SU-DHL-6 (cell line): ENCODE data around the gene ICAM4.

Experiments used
- H2AFZ ChIP-seq: fragments of 200-600 bp; sonication (generic); 2 replicates; pipeline ENCODE4 v1.6.1; 2014; ENCODE audit warnings: low read depth, mild to moderate bottlenecking, moderate library complexity, mixed read lengths, antibody characterized with exemption, low read length; ENCODE audit not compliant: severe bottlenecking
- H3F3A ChIP-seq: fragments of 200-600 bp; shearing (Covaris generic); 2 replicates; pipeline ENCODE4 v1.6.0; 2016; ENCODE audit warnings: antibody characterized with exemption, mild to moderate bottlenecking; ENCODE audit not compliant: insufficient read depth
- H3K27ac ChIP-seq: fragments of 200-600 bp; sonication (generic); 2 replicates; pipeline ENCODE4 v1.5.1; 2016; ENCODE audit warnings: low read depth, mild to moderate bottlenecking, low read length, moderate library complexity, mixed read lengths
- H3K27me3 ChIP-seq: fragments of 200-600 bp; sonication (generic), shearing (Covaris generic); 2 replicates; pipeline ENCODE4 v1.6.0; 2014; ENCODE audit warnings: mild to moderate bottlenecking, low read length
- H3K36me3 ChIP-seq: fragments of 200-600 bp; sonication (generic); 2 replicates; pipeline ENCODE4 v1.6.1; 2014; ENCODE audit warnings: mild to moderate bottlenecking, low read length, mixed read lengths
- H3K4me2 ChIP-seq: fragments of 300-600, 200-600 bp; shearing (Covaris generic), sonication (generic); 2 replicates; pipeline ENCODE4 v1.6.0; 2014; ENCODE audit warnings: low read length, low read depth, mild to moderate bottlenecking; ENCODE audit not compliant: poor library complexity, severe bottlenecking
- H3K4me3 ChIP-seq: fragments of 200-600 bp; sonication (generic); 2 replicates; pipeline ENCODE4 v1.5.1; 2014; ENCODE audit warnings: antibody characterized with exemption, low read length, mild to moderate bottlenecking, mixed read lengths; ENCODE audit not compliant: insufficient read depth, poor library complexity, severe bottlenecking
- H3K79me2 ChIP-seq: fragments of 200-600 bp; sonication (generic); 2 replicates; pipeline ENCODE4 v1.6.1; 2014; ENCODE audit warnings: mild to moderate bottlenecking, low read length, moderate library complexity; ENCODE audit not compliant: insufficient read depth
- H3K9ac ChIP-seq: fragments of 200-600 bp; sonication (generic); 2 replicates; pipeline ENCODE4 v1.7.0; 2014; ENCODE audit warnings: mild to moderate bottlenecking, low read length
- H3K9me2 ChIP-seq: fragments of 200-600 bp; sonication (generic); replicated peaks from 2 replicates; pipeline ENCODE4 v1.6.1; 2014; ENCODE audit warnings: low read length; ENCODE audit not compliant: insufficient read depth
- H3K9me3 ChIP-seq: fragments of 200-600 bp; sonication (generic); 2 replicates; pipeline ENCODE4 v1.6.1; 2014; ENCODE audit warnings: low read length, mixed read lengths; ENCODE audit not compliant: insufficient read depth
- H4K20me1 ChIP-seq: fragments of 200-600 bp; sonication (generic); 2 replicates; pipeline ENCODE4 v1.6.1; 2014; ENCODE audit warnings: low read depth, mild to moderate bottlenecking, antibody characterized with exemption, low read length, moderate library complexity, mixed read lengths
- EZH2phosphoT487 ChIP-seq: fragments of 200-600 bp; sonication (generic), shearing (Covaris generic); conservative IDR thresholded peaks from 2 replicates; pipeline ENCODE4 v1.6.1; 2018; ENCODE audit warnings: mild to moderate bottlenecking, antibody characterized with exemption, low read length, moderate library complexity, mixed read lengths
- TF ChIP-seq, protein P1 (sequence below): fragments of 200-600 bp; sonication (generic); IDR thresholded peaks from one replicate; pipeline ENCODE4 v1.5.1; 2017; ENCODE audit warnings: antibody characterized with exemption, mild to moderate bottlenecking, low read length, moderate library complexity; ENCODE audit not compliant: insufficient read depth, poor library complexity, severe bottlenecking

Gene ICAM4

DNA sequence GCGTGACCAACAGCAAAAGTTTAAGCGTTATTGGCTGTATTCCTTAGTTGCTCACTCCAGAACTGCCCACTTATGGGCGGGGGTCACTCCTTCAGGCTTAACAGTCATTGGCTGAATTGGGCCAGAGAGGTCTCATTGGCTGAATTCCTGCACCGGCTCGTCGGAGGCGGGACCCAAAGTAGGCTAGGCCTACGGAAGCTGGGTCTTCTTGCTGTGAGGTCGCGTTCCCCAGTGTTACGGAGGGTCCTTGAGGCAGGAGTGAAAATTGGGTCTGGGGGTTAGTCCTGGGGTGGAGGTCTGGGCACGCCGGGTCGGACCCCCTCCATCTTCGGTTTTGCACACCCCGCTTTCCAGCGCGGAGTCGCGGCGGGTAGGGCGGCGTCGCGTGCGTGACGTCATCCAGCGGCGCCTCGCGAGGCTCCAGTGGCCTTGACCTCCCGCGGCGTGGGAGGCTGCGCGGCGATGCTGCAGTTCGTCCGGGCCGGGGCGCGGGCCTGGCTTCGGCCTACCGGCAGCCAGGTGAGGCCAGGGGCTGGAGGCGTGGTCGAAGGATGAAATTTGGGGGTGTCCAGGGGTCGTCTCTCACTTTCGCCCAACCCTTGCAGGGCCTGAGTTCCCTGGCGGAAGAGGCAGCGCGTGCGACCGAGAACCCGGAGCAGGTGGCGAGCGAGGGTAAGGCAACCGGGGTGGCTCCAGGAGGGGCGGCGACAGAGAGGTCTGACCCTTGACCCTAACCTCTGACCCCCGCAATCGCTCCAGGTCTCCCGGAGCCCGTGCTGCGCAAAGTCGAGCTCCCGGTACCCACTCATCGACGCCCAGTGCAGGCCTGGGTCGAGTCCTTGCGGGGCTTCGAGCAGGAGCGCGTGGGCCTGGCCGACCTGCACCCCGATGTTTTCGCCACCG, 34.7 kb upstream of the ICAM4 start, which contains the start of gene MRPL4:
Gene MRPL4, plus strand, starts transcription at position 423 of the 903 bp plus-strand sequence. Its CDS starts 40 bp downstream, at position 463.
- peak within 1 kb of the TSS; percentile 89 for H2AFZ ChIP-seq
- H3K4me3 ChIP-seq, result peak within 1 kb of the TSS; percentile 87
- peaks cover 22% of the 10 kb centered on the region for H3F3A ChIP-seq
- peaks cover 24% of the 10 kb centered on the region for H3K79me2 ChIP-seq
- H3K9me2 ChIP-seq, result no peaks in the 10 kb centered on the region
- H4K20me1 ChIP-seq, result no peaks in the 10 kb centered on the region
- no peaks in the 10 kb centered on the region for H3K27me3 ChIP-seq
- H3K36me3 ChIP-seq, result 0 out of 2 replicates have a peak, but pooled peaks cover 3% of the 10 kb centered on the region
- peak within 1 kb of the TSS; percentile 87 for H3K4me2 ChIP-seq
- H3K9me3 ChIP-seq, result no peaks in the 10 kb centered on the region
- H3K27ac ChIP-seq, result peak within 1 kb of the TSS; percentile 67
- H3K9ac ChIP-seq, result peak within 1 kb of the TSS; percentile 87
- TF ChIP-seq, protein P1, sequence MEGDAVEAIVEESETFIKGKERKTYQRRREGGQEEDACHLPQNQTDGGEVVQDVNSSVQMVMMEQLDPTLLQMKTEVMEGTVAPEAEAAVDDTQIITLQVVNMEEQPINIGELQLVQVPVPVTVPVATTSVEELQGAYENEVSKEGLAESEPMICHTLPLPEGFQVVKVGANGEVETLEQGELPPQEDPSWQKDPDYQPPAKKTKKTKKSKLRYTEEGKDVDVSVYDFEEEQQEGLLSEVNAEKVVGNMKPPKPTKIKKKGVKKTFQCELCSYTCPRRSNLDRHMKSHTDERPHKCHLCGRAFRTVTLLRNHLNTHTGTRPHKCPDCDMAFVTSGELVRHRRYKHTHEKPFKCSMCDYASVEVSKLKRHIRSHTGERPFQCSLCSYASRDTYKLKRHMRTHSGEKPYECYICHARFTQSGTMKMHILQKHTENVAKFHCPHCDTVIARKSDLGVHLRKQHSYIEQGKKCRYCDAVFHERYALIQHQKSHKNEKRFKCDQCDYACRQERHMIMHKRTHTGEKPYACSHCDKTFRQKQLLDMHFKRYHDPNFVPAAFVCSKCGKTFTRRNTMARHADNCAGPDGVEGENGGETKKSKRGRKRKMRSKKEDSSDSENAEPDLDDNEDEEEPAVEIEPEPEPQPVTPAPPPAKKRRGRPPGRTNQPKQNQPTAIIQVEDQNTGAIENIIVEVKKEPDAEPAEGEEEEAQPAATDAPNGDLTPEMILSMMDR, result no peak
- TF ChIP-seq EZH2phosphoT487, result no peak

DNA sequence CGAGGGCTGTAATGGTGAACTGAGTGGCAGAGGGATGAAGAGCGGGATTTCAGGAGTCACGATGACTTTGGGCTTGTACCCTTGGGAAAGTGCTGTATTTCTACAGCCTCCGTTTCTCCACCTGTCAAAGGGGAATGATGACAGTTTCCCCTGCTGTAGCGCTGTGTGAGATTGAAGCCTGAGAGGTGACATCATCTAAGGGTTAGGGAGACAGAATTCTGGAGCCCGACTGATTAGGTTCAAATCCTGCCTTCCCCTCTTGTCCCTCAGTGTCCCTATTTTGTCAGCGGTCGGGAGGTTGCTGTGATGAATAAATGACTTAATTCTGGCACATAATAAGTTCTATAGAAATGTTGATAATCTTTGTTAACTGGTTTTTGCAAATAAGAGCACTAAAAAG, 34.0 kb upstream of the ICAM4 start:
- TF ChIP-seq, protein P1, result no peak
- TF ChIP-seq EZH2phosphoT487, result no peak
- Histone ChIP-seq H3F3A (peaks cover 16% of the 10 kb centered on the region), H3K27ac (peak overlapping the region; percentile 67; the same call in 1 of the 2 replicates), H3K36me3 (0 out of 2 replicates have a peak, but pooled peaks cover 3% of the 10 kb centered on the region), H3K27me3 (no peaks in the 10 kb centered on the region), H3K79me2 (peaks cover 24% of the 10 kb centered on the region), H3K4me2 (peak overlapping the region; percentile 87), H3K4me3 (peak overlapping the region; percentile 87), H2AFZ (no peak overlapping the region), H3K9me2 (no peaks in the 10 kb centered on the region), H3K9me3 (no peaks in the 10 kb centered on the region), H3K9ac (peak overlapping the region; percentile 87), H4K20me1 (no peaks in the 10 kb centered on the region)

DNA sequence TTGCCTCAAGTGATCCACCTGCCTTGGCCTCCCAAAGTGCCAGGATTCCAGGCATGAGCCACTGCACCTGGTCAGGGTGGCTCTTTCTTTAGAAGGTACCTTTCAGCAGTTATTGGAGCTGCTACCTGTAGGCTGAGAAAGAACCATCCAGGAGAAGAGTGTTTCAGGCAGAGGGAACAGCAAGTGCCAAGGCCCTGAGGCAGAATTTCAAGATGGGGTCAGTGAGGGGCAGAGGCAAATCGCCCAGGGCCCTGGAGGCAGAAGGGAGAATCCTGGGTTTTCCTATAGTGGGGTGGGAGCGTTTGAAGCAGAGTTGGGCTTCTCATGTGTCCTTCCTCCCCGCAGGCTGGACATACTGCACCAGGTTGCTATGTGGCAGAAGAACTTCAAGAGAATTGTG, 32.5 kb upstream of the ICAM4 start:
- no peak overlapping the region for H3K4me3 ChIP-seq
- TF ChIP-seq EZH2phosphoT487, result no peak
- TF ChIP-seq, protein P1, result no peak
- H3K9me3 ChIP-seq, result no peaks in the 10 kb centered on the region
- H4K20me1 ChIP-seq, result no peaks in the 10 kb centered on the region
- H3F3A ChIP-seq, result peaks cover 4% of the 10 kb centered on the region; the same call in 1 of the 2 replicates
- no peaks in the 10 kb centered on the region for H3K27me3 ChIP-seq
- H3K9ac ChIP-seq, result no peak overlapping the region
- no peak overlapping the region for H2AFZ ChIP-seq
- no peaks in the 10 kb centered on the region for H3K9me2 ChIP-seq
- no peak overlapping the region for H3K27ac ChIP-seq
- H3K79me2 ChIP-seq, result peaks cover 24% of the 10 kb centered on the region
- H3K36me3 ChIP-seq, result 0 out of 2 replicates have a peak, but pooled peaks cover 3% of the 10 kb centered on the region
- no peak overlapping the region for H3K4me2 ChIP-seq
